Measurements from ENCODE around the gene KCNQ1. TPM values are rescaled to one million over a fixed set of nuclear protein-coding genes. Genes with fewer than 3 reads are reported as not detected.

The KCNQ1 gene
- total RNA-seq, 2 experiments from 2014 or later, result 20.4 to 24.3 TPM

DNA sequence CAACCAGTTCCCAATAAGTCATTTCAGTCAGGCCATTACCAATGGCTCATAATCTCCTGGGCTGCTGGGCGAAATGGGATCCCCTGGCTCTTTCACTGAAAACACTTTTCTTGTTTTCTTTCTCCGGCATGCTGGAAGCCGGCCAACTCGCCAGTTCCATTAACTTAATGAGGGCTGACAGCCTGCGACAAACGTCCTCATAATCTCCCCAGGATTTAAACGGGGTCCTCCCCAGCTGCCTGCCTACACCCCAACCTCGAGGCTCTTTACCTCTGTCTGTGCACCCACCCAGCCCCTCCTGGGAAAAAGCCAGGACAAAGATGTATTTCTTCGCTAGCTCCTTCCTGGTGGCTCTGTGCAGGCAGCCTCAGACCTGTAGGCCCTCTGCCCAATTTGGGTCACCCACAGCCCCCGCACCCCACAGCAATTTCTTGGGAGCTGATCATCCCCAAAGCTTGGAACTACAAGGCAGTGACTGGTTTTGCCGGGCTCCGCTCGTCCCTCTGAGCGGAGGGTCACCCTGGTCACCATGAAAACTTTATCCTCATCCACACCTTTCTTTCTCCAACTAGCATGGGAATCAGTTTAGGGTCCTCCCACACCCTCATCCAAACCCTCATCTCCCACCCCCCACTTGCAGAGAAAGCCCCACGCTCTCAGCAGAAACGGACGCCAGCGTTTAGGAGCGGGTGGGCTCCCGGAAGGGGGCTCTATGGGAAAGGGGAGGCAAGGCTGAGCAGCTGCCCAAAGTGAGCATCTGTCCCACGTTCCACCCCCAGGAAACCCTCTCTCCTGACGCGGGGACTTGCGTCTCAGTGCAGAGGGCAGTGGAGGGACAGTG lies 306.1 kb downstream of the KCNQ1 start:
- Mint-ChIP-seq H3K27ac (no peak overlapping the region), H3K4me3 (no peak overlapping the region), H3K27me3 (no peaks in the 10 kb centered on the region), H3K9me3 (peaks cover 4% of the 10 kb centered on the region), H3K4me1 (no peaks in the 10 kb centered on the region), H3K36me3 (ENCODE audit: low read depth) (no peaks in the 10 kb centered on the region)
- DNase-seq, result no peak
- ChIA-PET POLR2A (no interaction called here), CTCF (no interaction called here)

GRCh38 chr11:2751523-2752203 lies 306.9 kb downstream of the KCNQ1 start:
- POLR2A ChIA-PET, result no interaction called here
- H3K9me3 Mint-ChIP-seq, result peaks cover 4% of the 10 kb centered on the region
- no peak for DNase-seq
- no peaks in the 10 kb centered on the region for H3K4me1 Mint-ChIP-seq
- no peak overlapping the region for H3K27ac Mint-ChIP-seq
- H3K36me3 Mint-ChIP-seq (ENCODE audit: low read depth), result no peaks in the 10 kb centered on the region
- H3K4me3 Mint-ChIP-seq, result no peak overlapping the region
- no peaks in the 10 kb centered on the region for H3K27me3 Mint-ChIP-seq
- CTCF ChIA-PET, result no interaction called here

GRCh38 chr11:2752204-2752770 lies 307.5 kb downstream of the KCNQ1 start:
- Mint-ChIP-seq H3K27me3 (no peaks in the 10 kb centered on the region), H3K36me3 (ENCODE audit: low read depth) (no peaks in the 10 kb centered on the region), H3K27ac (no peak overlapping the region), H3K4me1 (no peaks in the 10 kb centered on the region), H3K4me3 (no peak overlapping the region), H3K9me3 (peaks cover 4% of the 10 kb centered on the region)
- POLR2A ChIA-PET, result no interaction called here
- no peak for DNase-seq
- CTCF ChIA-PET, result no interaction called here

- Mint-ChIP-seq H3K36me3 (ENCODE audit: low read depth) (no peaks in the 10 kb centered on the region), H3K9me3 (peaks cover 4% of the 10 kb centered on the region), H3K4me1 (no peaks in the 10 kb centered on the region), H3K27ac (no peak overlapping the region), H3K27me3 (no peaks in the 10 kb centered on the region), H3K4me3 (no peak overlapping the region)
- ChIA-PET CTCF (no interaction called here), POLR2A (no interaction called here)
- no peak for DNase-seq
Observed at GRCh38 chr11:2752923-2753322, 308.1 kb downstream of the KCNQ1 start.

GRCh38 chr11:2754008-2754407 lies 309.2 kb downstream of the KCNQ1 start:
- H3K27me3 Mint-ChIP-seq, result no peaks in the 10 kb centered on the region
- H3K4me3 Mint-ChIP-seq, result no peak overlapping the region
- peaks cover 4% of the 10 kb centered on the region for H3K9me3 Mint-ChIP-seq
- no peak for DNase-seq
- no peak overlapping the region for H3K27ac Mint-ChIP-seq
- ChIA-PET POLR2A (no interaction called here), CTCF (no interaction called here)
- H3K36me3 Mint-ChIP-seq (ENCODE audit: low read depth), result no peaks in the 10 kb centered on the region
- no peaks in the 10 kb centered on the region for H3K4me1 Mint-ChIP-seq

- peaks cover 4% of the 10 kb centered on the region for H3K9me3 Mint-ChIP-seq
Observed at GRCh38 chr11:2755071-2755470, 310.3 kb downstream of the KCNQ1 start.

GRCh38 chr11:2758751-2759150 lies 313.9 kb downstream of the KCNQ1 start:
- Mint-ChIP-seq H3K36me3 (ENCODE audit: low read depth) (no peaks in the 10 kb centered on the region), H3K27me3 (no peaks in the 10 kb centered on the region), H3K4me3 (no peak overlapping the region), H3K9me3 (peaks cover 4% of the 10 kb centered on the region), H3K27ac (no peak overlapping the region), H3K4me1 (no peaks in the 10 kb centered on the region)
- POLR2A ChIA-PET, result no interaction called here
- no peak for DNase-seq
- CTCF ChIA-PET, result no interaction called here

More at GRCh38 chr11:2755071-2755470, 310.3 kb downstream of the KCNQ1 start:
- POLR2A ChIA-PET, result no interaction called here
- no peak overlapping the region for H3K27ac Mint-ChIP-seq
- no peaks in the 10 kb centered on the region for H3K4me1 Mint-ChIP-seq
- no peaks in the 10 kb centered on the region for H3K27me3 Mint-ChIP-seq
- no peak overlapping the region for H3K4me3 Mint-ChIP-seq
- no peaks in the 10 kb centered on the region for H3K36me3 Mint-ChIP-seq (ENCODE audit: low read depth)
- DNase-seq, result no peak
- CTCF ChIA-PET, result no interaction called here

DNA sequence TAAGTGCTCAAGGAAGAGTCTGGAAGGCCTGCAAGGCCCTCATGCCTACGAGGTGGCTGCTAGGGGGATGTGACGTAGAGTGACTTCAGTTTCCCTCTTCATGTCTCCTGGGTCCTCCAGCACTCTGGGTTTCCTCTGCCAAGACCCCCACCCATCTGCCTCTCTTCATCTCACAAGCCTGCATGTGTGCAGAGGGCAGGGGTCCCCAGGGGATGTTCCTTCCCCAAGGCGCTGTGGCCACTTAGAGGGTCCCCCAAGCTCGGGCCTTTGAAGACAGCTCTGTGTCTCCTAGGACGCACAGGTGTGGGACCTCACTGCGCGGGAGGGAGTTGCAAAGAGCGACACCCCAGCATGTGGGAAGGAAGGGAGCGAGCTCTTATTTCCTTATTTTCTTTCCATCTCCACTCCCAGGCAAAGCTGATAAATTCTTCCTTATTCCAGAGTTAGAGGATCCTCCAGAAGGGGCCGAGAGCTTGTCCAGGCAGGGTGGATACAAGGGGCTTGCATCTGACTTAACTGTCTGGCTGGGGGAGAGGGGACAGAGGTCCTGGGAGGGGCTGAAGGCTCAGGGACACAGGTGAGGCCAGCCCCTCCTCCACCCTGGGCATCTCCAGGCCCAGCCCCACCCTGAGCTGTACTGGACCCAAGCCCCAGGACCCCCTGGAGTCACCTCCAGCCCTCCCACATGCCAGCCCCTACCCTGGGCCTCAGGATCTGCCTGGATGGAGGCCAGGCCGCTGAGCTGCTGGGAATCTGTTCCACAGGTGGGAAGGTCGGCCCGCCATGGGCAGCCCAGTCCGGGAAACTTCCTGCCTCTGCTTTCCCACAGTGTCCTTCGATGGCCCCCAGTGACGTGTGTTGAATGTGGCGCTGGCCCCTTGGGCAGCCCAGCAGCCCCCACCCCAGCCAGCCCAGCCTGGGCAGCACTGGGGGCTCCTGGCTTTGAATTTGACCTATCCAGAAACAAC lies 314.7 kb downstream of the KCNQ1 start:
- CTCF ChIA-PET, result no interaction called here
- no peak overlapping the region for H3K4me3 Mint-ChIP-seq
- no peaks in the 10 kb centered on the region for H3K36me3 Mint-ChIP-seq (ENCODE audit: low read depth)
- H3K4me1 Mint-ChIP-seq, result no peaks in the 10 kb centered on the region
- H3K27ac Mint-ChIP-seq, result no peak overlapping the region
- no peaks in the 10 kb centered on the region for H3K27me3 Mint-ChIP-seq
- H3K9me3 Mint-ChIP-seq, result peaks cover 4% of the 10 kb centered on the region
- DNase-seq, result no peak
- POLR2A ChIA-PET, result no interaction called here

DNA sequence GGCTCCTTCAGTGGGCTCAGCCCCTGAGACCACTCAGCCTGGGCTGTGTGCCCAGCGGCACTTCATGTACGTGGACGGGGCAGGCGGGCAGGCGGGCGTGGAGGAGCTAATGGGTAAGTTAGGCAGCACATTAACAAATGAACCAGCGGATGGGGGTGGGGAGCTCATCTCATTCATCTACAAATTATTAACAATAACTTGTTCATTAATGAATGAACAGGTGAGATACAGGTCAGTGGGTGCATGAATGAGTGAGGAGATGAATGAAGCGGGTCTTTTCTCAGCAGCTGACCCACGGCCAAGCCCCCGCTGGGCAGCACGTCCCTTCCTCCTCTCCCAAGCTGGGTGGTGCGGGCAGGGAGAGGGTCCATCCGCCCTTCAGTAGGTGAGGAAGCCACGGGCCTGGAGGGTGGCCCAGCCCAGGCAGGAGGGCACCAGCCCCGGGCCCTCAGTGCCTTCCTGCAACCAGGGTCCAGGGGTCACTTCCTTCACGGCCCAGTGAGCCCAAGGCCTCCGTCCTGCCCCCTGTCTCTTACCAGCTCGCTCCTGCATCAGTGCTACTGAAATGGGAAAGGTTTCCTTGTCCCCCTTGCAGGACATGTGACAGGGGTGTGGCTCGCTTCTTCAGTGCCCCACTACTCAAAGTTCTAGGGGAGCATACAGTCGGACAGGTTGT lies 315.5 kb downstream of the KCNQ1 start:
- Mint-ChIP-seq H3K36me3 (ENCODE audit: low read depth) (no peaks in the 10 kb centered on the region), H3K27ac (no peak overlapping the region), H3K4me1 (no peaks in the 10 kb centered on the region), H3K9me3 (peaks cover under 1% of the 10 kb centered on the region), H3K4me3 (no peak overlapping the region), H3K27me3 (no peaks in the 10 kb centered on the region)
- no peak for DNase-seq
- CTCF ChIA-PET, result no interaction called here
- POLR2A ChIA-PET, result no interaction called here

GRCh38 chr11:2761131-2762030 lies 316.6 kb downstream of the KCNQ1 start:
- CTCF ChIA-PET, result no interaction called here
- no peaks in the 10 kb centered on the region for H3K27me3 Mint-ChIP-seq

GRCh38 chr11:2762031-2762380 lies 317.2 kb downstream of the KCNQ1 start:
- Mint-ChIP-seq H3K36me3 (ENCODE audit: low read depth) (no peaks in the 10 kb centered on the region), H3K27ac (no peak overlapping the region), H3K9me3 (peaks cover 2% of the 10 kb centered on the region), H3K4me1 (no peaks in the 10 kb centered on the region), H3K4me3 (no peak overlapping the region), H3K27me3 (no peaks in the 10 kb centered on the region)
- POLR2A ChIA-PET, result no interaction called here
- peak; percentile 2 for DNase-seq
- CTCF ChIA-PET, result no interaction called here

More at GRCh38 chr11:2761131-2762030, 316.6 kb downstream of the KCNQ1 start:
- POLR2A ChIA-PET, result no interaction called here
- Mint-ChIP-seq H3K4me3 (no peak overlapping the region), H3K9me3 (peaks cover 2% of the 10 kb centered on the region), H3K36me3 (ENCODE audit: low read depth) (no peaks in the 10 kb centered on the region), H3K27ac (no peak overlapping the region), H3K4me1 (no peaks in the 10 kb centered on the region)
- DNase-seq, result no peak

DNA sequence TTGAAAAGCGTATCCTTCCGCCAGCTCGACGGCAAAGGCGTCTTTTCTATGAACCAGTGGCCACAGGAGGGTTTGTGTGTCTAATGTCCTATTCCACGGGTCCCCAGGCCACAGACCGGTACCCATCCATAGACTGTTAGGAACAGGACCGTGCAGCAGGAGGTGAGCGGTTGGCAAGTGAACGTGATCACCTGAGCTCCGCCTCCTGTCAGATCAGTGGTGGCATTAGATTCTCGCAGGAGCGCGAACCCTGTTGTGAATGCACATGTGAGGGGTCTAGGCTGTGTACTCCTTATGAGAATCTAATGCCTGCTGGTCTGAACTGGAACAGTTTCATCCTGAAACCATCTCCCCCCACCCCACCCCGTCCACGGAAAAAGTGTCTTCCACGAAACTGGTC lies 317.6 kb downstream of the KCNQ1 start:
- DNase-seq, result peak; percentile 0
- CTCF ChIA-PET, result no interaction called here
- H3K4me1 Mint-ChIP-seq, result no peaks in the 10 kb centered on the region
- no peaks in the 10 kb centered on the region for H3K27me3 Mint-ChIP-seq
- peaks cover 2% of the 10 kb centered on the region for H3K9me3 Mint-ChIP-seq
- no peak overlapping the region for H3K4me3 Mint-ChIP-seq
- H3K36me3 Mint-ChIP-seq (ENCODE audit: low read depth), result no peaks in the 10 kb centered on the region
- no peak overlapping the region for H3K27ac Mint-ChIP-seq
- POLR2A ChIA-PET, result no interaction called here

Measured in activated CD4-positive, alpha-beta T cell treated with anti-CD3 and anti-CD28 coated beads, Interleukin-2, amount 10 ng/mL, durations not matched to agents 7 days and 5 days (primary cell).